H9 (cell line): ENCODE measurements around the gene CADM1. TPM values are rescaled to one million over a fixed set of nuclear protein-coding genes. Genes with fewer than 3 reads are reported as not detected.

Source experiments
- DNase-seq: peaks from one replicate; pipeline ENCODE4 v3.0.0-alpha.2; 2017
- H2AFZ ChIP-seq: one replicate; pipeline ENCODE4 v1.6.1; 2013; ENCODE audit warnings: mild to moderate bottlenecking, low read length, control low read depth, moderate library complexity
- H2AK5ac ChIP-seq: 2 replicates; pipeline ENCODE4 v1.6.1; 2013; ENCODE audit warnings: low read length, control low read depth, mixed read lengths; ENCODE audit not compliant: insufficient read length
- H2BK120ac ChIP-seq: one replicate; pipeline ENCODE4 v1.6.1; 2013; ENCODE audit warnings: low read depth, mild to moderate bottlenecking, low read length, control low read depth, inconsistent platforms; ENCODE audit not compliant: poor library complexity, severe bottlenecking
- H2BK12ac ChIP-seq: 2 replicates; pipeline ENCODE4 v1.6.1; 2013; ENCODE audit warnings: low read length, control low read depth, mixed read lengths, low read depth; ENCODE audit not compliant: insufficient read length
- H2BK15ac ChIP-seq: 2 replicates; pipeline ENCODE4 v1.6.1; 2013; ENCODE audit warnings: low read depth, low read length, control low read depth
- H2BK20ac ChIP-seq: one replicate; pipeline ENCODE4 v1.6.1; 2013; ENCODE audit warnings: low read depth, mild to moderate bottlenecking, low read length, control low read depth, inconsistent platforms; ENCODE audit not compliant: poor library complexity, severe bottlenecking
- H2BK5ac ChIP-seq: 2 replicates; pipeline ENCODE4 v1.6.1; 2013; ENCODE audit warnings: low read length, control low read depth, mixed read lengths; ENCODE audit not compliant: insufficient read length
- H3K14ac ChIP-seq: 2 replicates; pipeline ENCODE4 v1.6.1; 2013; ENCODE audit warnings: low read length, control low read depth; ENCODE audit not compliant: insufficient read depth
- H3K18ac ChIP-seq: 2 replicates; pipeline ENCODE4 v1.6.1; 2013; ENCODE audit warnings: low read depth, mild to moderate bottlenecking, mixed read lengths, low read length, control low read depth; ENCODE audit not compliant: insufficient read length
- H3K23ac ChIP-seq: 2 replicates; pipeline ENCODE4 v1.6.1; 2013; ENCODE audit warnings: low read length, control low read depth, mixed read lengths, low read depth; ENCODE audit not compliant: insufficient read length
- H3K23me2 ChIP-seq: 2 replicates; pipeline ENCODE4 v1.6.1; 2013; ENCODE audit warnings: low read depth, mild to moderate bottlenecking, mixed read lengths, low read length, control low read depth; ENCODE audit not compliant: insufficient read length, poor library complexity, severe bottlenecking
- H3K27ac ChIP-seq: 2 replicates; pipeline ENCODE4 v1.5.1; 2013; ENCODE audit warnings: low read length, control low read depth, mixed read lengths, low read depth; ENCODE audit not compliant: insufficient read length
- H3K27me3 ChIP-seq: 2 replicates; pipeline ENCODE4 v1.6.1; 2013; ENCODE audit warnings: low read length, control low read depth, inconsistent platforms; ENCODE audit not compliant: insufficient read depth
- H3K4ac ChIP-seq: 2 replicates; pipeline ENCODE4 v1.6.1; 2013; ENCODE audit warnings: low read depth, mild to moderate bottlenecking, control low read depth, inconsistent platforms, low read length, moderate library complexity
- H3K4me1 ChIP-seq: 2 replicates; pipeline ENCODE4 v1.6.1; 2013; ENCODE audit warnings: low read length, control low read depth, inconsistent platforms; ENCODE audit not compliant: insufficient read depth
- H3K4me2 ChIP-seq: 2 replicates; pipeline ENCODE4 v1.6.1; 2013; ENCODE audit warnings: low read length, control low read depth, mixed read lengths; ENCODE audit not compliant: insufficient read length, insufficient read depth
- H3K56ac ChIP-seq: 2 replicates; pipeline ENCODE4 v1.6.1; 2013; ENCODE audit warnings: low read depth, mild to moderate bottlenecking, mixed read lengths, low read length, control low read depth; ENCODE audit not compliant: insufficient read length
- H3K79me1 ChIP-seq: 2 replicates; pipeline ENCODE4 v1.6.1; 2013; ENCODE audit warnings: low read depth, mild to moderate bottlenecking, moderate library complexity, low read length, control low read depth, inconsistent platforms; ENCODE audit not compliant: insufficient read depth, poor library complexity, severe bottlenecking
- H3K79me2 ChIP-seq: 2 replicates; pipeline ENCODE4 v1.6.1; 2013; ENCODE audit warnings: low read length, control low read depth, inconsistent platforms; ENCODE audit not compliant: insufficient read depth
- H3K9ac ChIP-seq: 2 replicates; pipeline ENCODE4 v1.6.1; 2013; ENCODE audit warnings: low read length, control low read depth, mixed read lengths; ENCODE audit not compliant: insufficient read length; ENCODE audit errors: extremely low read depth
- H3K9me3 ChIP-seq: one replicate; pipeline ENCODE4 v1.6.1; 2013; ENCODE audit warnings: low read depth, low read length, inconsistent platforms; ENCODE audit not compliant: control insufficient read depth
- H3T11ph ChIP-seq: one replicate; pipeline ENCODE4 v1.6.1; 2013; ENCODE audit warnings: mild to moderate bottlenecking, low read length, control low read depth, inconsistent platforms
- H4K20me1 ChIP-seq: one replicate; pipeline ENCODE4 v1.6.1; 2013; ENCODE audit not compliant: control insufficient read depth, insufficient read length, insufficient read depth
- H4K5ac ChIP-seq: 2 replicates; pipeline ENCODE4 v1.6.1; 2013; ENCODE audit warnings: low read depth, mild to moderate bottlenecking, mixed read lengths, low read length, control low read depth; ENCODE audit not compliant: insufficient read length
- H4K8ac ChIP-seq: replicated peaks from 2 replicates; pipeline ENCODE4 v1.6.1; 2013; ENCODE audit warnings: low read length, control low read depth, mixed read lengths, low read depth; ENCODE audit not compliant: insufficient read length
- H4K91ac ChIP-seq: 2 replicates; pipeline ENCODE4 v1.6.1; 2013; ENCODE audit warnings: low read depth, mild to moderate bottlenecking, moderate library complexity, mixed read lengths, low read length, control low read depth; ENCODE audit not compliant: insufficient read length
- H3K27ac Mint-ChIP-seq, 3 experiments: 2 replicates in 2 of 3; 3 replicates in 1 of 3; pipeline ENCODE4 v1.8.0; 2020 to 2021; ENCODE audit warnings: mixed read lengths in 3 of 3, mild to moderate bottlenecking in 1 of 3, moderate library complexity in 1 of 3
- H3K27me3 Mint-ChIP-seq: 2 replicates; pipeline ENCODE4 v1.8.0; 2021; ENCODE audit warnings: low read depth, mild to moderate bottlenecking, moderate library complexity, mixed read lengths
- H3K36me3 Mint-ChIP-seq, 3 experiments: 2 replicates in 2 of 3; 3 replicates in 1 of 3; pipeline ENCODE4 v1.8.0; 2020 to 2021; ENCODE audit warnings: low read depth in 3 of 3, mixed read lengths in 3 of 3; ENCODE audit not compliant: insufficient read depth in 1 of 3
- H3K4me1 Mint-ChIP-seq, 2 experiments: 2 replicates each; pipeline ENCODE4 v1.8.0; 2020; ENCODE audit warnings: mixed read lengths in 2 of 2
- H3K4me3 Mint-ChIP-seq, 2 experiments: 2 replicates in 1 of 2; 3 replicates in 1 of 2; pipeline ENCODE4 v1.8.0; 2020 to 2021; ENCODE audit warnings: mild to moderate bottlenecking in 2 of 2, mixed read lengths in 2 of 2, moderate library complexity in 1 of 2
- H3K9me3 Mint-ChIP-seq, 2 experiments: 2 replicates in 1 of 2; 3 replicates in 1 of 2; pipeline ENCODE4 v1.8.0; 2020; ENCODE audit warnings: mild to moderate bottlenecking in 2 of 2, mixed read lengths in 2 of 2, moderate library complexity in 1 of 2
- WGBS: extraction: QIAGEN DNeasy Blood & Tissue Kit; methylation state at CpG from one replicate; pipeline ENCODE4 v1.1.7; 2013; ENCODE audit warnings: missing lambda C conversion rate, low lambda C conversion rate, mixed read lengths; ENCODE audit not compliant: insufficient read length; ENCODE audit errors: extremely low coverage; 5-methylcytosine and 5-hydroxymethylcytosine counted together
- total RNA-seq: library from RNA; stranded (reverse); gene quantifications from 2 replicates; pipeline ENCODE4 v1.2.1, GENCODE V29; 2021
- TF ChIP-seq, protein P1 (sequence below): fragments of 200-600 bp; sonication (generic); conservative IDR thresholded peaks from 3 replicates; pipeline ENCODE4 v1.8.0; 2021; ENCODE audit warnings: antibody characterized with exemption, mild to moderate bottlenecking

Gene CADM1
- total RNA-seq, 1 experiment from 2014 or later: 11.9 TPM

- H3K27me3 ChIP-seq: no peaks in the 10 kb centered on the region
- H3K4me1 ChIP-seq: no peaks in the 10 kb centered on the region; the same call in none of the 2 replicates
- no peaks in the 10 kb centered on the region for H3K79me1 ChIP-seq
- H2AK5ac ChIP-seq: no peak overlapping the region
- no peak overlapping the region for H2BK120ac ChIP-seq
- no peak overlapping the region for H3K56ac ChIP-seq
- H3K23ac ChIP-seq: no peak overlapping the region
- no peak overlapping the region for H2BK5ac ChIP-seq
- no peak overlapping the region for H2BK15ac ChIP-seq
- Mint-ChIP-seq H3K27me3 (peaks cover 13% of the 10 kb centered on the region), H3K4me1 (peaks cover 14 to 15% of the 10 kb centered on the region in 2 experiments), H3K9me3 (no peaks in the 10 kb centered on the region), H3K36me3 (no peaks in the 10 kb centered on the region), H3K4me3 (no peak overlapping the region), H3K27ac (no peak overlapping the region)
- H3K9me3 ChIP-seq: no peaks in the 10 kb centered on the region
- H3T11ph ChIP-seq: no peak overlapping the region
- H3K23me2 ChIP-seq: no peaks in the 10 kb centered on the region
- TF ChIP-seq, protein P1, sequence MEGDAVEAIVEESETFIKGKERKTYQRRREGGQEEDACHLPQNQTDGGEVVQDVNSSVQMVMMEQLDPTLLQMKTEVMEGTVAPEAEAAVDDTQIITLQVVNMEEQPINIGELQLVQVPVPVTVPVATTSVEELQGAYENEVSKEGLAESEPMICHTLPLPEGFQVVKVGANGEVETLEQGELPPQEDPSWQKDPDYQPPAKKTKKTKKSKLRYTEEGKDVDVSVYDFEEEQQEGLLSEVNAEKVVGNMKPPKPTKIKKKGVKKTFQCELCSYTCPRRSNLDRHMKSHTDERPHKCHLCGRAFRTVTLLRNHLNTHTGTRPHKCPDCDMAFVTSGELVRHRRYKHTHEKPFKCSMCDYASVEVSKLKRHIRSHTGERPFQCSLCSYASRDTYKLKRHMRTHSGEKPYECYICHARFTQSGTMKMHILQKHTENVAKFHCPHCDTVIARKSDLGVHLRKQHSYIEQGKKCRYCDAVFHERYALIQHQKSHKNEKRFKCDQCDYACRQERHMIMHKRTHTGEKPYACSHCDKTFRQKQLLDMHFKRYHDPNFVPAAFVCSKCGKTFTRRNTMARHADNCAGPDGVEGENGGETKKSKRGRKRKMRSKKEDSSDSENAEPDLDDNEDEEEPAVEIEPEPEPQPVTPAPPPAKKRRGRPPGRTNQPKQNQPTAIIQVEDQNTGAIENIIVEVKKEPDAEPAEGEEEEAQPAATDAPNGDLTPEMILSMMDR: no peak
- no peak overlapping the region for H2BK12ac ChIP-seq
- no peak overlapping the region for H4K8ac ChIP-seq
- no peak overlapping the region for H3K18ac ChIP-seq
- H3K9ac ChIP-seq: no peak overlapping the region
- H3K4ac ChIP-seq: no peak overlapping the region
- no CpG with 5 or more reads among the region's 3 CpGs for WGBS
- no peak overlapping the region for H2BK20ac ChIP-seq
- no peak overlapping the region; the same call in 1 of the 2 replicates for H3K14ac ChIP-seq
- no peak overlapping the region for H3K27ac ChIP-seq
- H4K5ac ChIP-seq: no peak overlapping the region
- no peak overlapping the region for H3K4me2 ChIP-seq
- H4K20me1 ChIP-seq: no peaks in the 10 kb centered on the region
- no peak overlapping the region for H4K91ac ChIP-seq
- H2AFZ ChIP-seq: no peak overlapping the region
- DNase-seq: no peak
- no peaks in the 10 kb centered on the region for H3K79me2 ChIP-seq
These were observed 368.3 kb downstream of the CADM1 start for GRCh38 chr11:115135936-115136335.
